ENCODE results near the gene RAB27A. TPM values are rescaled to one million over a fixed set of nuclear protein-coding genes. Genes with fewer than 3 reads are reported as not detected.

Gene RAB27A
- total and polyA plus RNA-seq, 9 of the 15 experiments (the other 6 are each of a cell fraction or from before 2014, with no cell fraction given) = 31.5 to 171 (median 80.4) TPM

DNA sequence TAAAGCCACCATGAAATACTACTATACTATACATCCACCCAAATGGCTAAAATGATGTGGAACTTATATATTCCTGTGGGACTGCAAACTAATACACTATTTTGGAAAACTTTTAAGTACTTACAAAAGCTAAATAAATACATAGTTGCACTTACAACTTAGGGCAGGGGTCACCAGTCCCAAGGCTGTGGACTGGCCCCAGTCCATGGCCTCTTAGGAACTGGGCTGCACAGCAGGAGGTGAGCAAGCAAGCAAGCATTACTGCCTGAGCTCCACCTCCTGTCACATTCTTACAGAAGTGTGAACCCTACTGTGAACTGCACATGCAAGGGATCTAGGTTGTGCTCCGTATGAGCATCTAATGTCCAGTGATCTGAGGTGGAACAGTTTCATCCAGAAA, 47.5 kb upstream of the RAB27A start (continued):
- no peak for TF ChIP-seq TBL1XR1 (IDR thresholded peaks at IDR 0.05; ENCODE audit: low read length in 2 of 2)
- TF ChIP-seq, protein P1, sequence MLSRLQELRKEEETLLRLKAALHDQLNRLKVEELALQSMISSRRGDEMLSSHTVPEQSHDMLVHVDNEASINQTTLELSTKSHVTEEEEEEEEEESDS (CRISPR knock-in tag; IDR thresholded peaks at IDR 0.05) = no peak
- no peak for TF ChIP-seq CAMTA2 (CRISPR knock-in tag; conservative IDR thresholded peaks at IDR 0.05)

DNA sequence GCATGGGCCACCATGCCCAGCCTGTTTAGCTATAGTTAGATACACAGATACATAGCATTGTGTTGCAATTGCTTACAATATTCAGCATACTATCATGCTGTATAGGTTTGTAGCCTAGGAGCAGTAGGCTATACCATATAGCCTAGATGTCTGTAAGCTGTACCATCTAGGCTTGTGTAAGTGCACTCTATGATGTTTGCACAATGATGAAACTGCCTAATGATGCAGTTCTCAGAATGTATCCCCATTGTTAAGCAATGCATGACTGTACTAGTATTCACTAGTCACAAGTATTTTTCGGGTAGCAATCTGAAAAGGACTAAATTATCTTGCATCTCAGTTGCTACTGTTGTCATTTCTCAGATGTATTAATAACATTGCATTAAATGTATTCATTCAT, 45.4 kb upstream of the RAB27A start:
- H3K9ac ChIP-seq (ENCODE audit: insufficient read depth in 1 of 2, low read depth in 2 of 2, low read length in 2 of 2) = no peak overlapping the region
- H4K20me1 ChIP-seq (replicated peaks; ENCODE audit: control insufficient read depth, insufficient read depth, low read length) = no peaks in the 10 kb centered on the region
- no peak for FAIRE-seq
- no TSS peak for BruUV-seq (replicated peaks)
- no peaks in the 10 kb centered on the region for H3K9me1 ChIP-seq (ENCODE audit: control insufficient read depth, insufficient read depth, low read length)
- ChIA-PET POLR2A (no interaction called here), CTCF (ENCODE audit: low intra/inter-chr PET ratio) (no interaction called here)
- peaks cover 39% of the 10 kb centered on the region for H3K36me3 ChIP-seq (ENCODE audit: control insufficient read depth, insufficient read depth, low read length)
- H3K4me3 ChIP-seq = no peak overlapping the region
- no peak for DNase-seq (ENCODE audit: extremely low read depth in 1 of 4, low spot score in 3 of 4)
- ATAC-seq = no peak
- no peak overlapping the region for H3K27ac ChIP-seq (ENCODE audit: extremely low read depth, low read depth, low read length)
- in situ Hi-C loops (cut with MboI) (no loop called here), intact Hi-C loops (cut with micrococcal nuclease) (no loop called here)
- H2AFZ ChIP-seq (ENCODE audit: low read depth, low read length) = no peak overlapping the region
- no peak overlapping the region for H3K4me2 ChIP-seq (ENCODE audit: insufficient read depth, low read length)
- no peaks in the 10 kb centered on the region for H3K9me3 ChIP-seq (replicated peaks; ENCODE audit: control insufficient read depth, insufficient read depth, low read depth, low read length)
- H3K27me3 ChIP-seq (ENCODE audit: control insufficient read depth in 2 of 2, insufficient read depth in 2 of 2, low read length in 2 of 2) = no peaks in the 10 kb centered on the region
- 82% methylated on average over 1 of the region's 1 CpG for WGBS (ENCODE audit: insufficient coverage, low coverage, missing lambda C conversion rate)
- no peaks in the 10 kb centered on the region for H3K79me2 ChIP-seq (ENCODE audit: control insufficient read depth, insufficient read depth, low read length)
- H3K4me1 ChIP-seq (replicated peaks in 1 of 2; ENCODE audit: control insufficient read depth in 2 of 2, insufficient read depth in 2 of 2, low read length in 2 of 2) = no peaks in the 10 kb centered on the region
- TF ChIP-seq U2AF2 (optimal IDR thresholded peaks at IDR 0.05; ENCODE audit: low read depth, low read length) (no peak), RUNX1 (IDR thresholded peaks at IDR 0.05; ENCODE audit: low read depth) (no peak), CEBPB (tag; IDR thresholded peaks at IDR 0.05) (0 out of 2 replicates have a peak, but pooled peaks have one; percentile 24), ZNF444 (CRISPR knock-in tag; IDR thresholded peaks at IDR 0.05) (no peak), CEBPG (CRISPR knock-in tag; IDR thresholded peaks at IDR 0.05) (no peak), CEBPG (tag; conservative IDR thresholded peaks at IDR 0.05 in 1 of 2, IDR thresholded peaks at IDR 0.05 in 1 of 2) (peak in 1 of 2 experiments; percentile 39; a peak in 1 of 4 replicates)
- TF ChIP-seq, protein P2, sequence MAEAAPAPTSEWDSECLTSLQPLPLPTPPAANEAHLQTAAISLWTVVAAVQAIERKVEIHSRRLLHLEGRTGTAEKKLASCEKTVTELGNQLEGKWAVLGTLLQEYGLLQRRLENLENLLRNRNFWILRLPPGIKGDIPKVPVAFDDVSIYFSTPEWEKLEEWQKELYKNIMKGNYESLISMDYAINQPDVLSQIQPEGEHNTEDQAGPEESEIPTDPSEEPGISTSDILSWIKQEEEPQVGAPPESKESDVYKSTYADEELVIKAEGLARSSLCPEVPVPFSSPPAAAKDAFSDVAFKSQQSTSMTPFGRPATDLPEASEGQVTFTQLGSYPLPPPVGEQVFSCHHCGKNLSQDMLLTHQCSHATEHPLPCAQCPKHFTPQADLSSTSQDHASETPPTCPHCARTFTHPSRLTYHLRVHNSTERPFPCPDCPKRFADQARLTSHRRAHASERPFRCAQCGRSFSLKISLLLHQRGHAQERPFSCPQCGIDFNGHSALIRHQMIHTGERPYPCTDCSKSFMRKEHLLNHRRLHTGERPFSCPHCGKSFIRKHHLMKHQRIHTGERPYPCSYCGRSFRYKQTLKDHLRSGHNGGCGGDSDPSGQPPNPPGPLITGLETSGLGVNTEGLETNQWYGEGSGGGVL (CRISPR knock-in tag; IDR thresholded peaks at IDR 0.05) = no peak
- TF ChIP-seq, protein P3, sequence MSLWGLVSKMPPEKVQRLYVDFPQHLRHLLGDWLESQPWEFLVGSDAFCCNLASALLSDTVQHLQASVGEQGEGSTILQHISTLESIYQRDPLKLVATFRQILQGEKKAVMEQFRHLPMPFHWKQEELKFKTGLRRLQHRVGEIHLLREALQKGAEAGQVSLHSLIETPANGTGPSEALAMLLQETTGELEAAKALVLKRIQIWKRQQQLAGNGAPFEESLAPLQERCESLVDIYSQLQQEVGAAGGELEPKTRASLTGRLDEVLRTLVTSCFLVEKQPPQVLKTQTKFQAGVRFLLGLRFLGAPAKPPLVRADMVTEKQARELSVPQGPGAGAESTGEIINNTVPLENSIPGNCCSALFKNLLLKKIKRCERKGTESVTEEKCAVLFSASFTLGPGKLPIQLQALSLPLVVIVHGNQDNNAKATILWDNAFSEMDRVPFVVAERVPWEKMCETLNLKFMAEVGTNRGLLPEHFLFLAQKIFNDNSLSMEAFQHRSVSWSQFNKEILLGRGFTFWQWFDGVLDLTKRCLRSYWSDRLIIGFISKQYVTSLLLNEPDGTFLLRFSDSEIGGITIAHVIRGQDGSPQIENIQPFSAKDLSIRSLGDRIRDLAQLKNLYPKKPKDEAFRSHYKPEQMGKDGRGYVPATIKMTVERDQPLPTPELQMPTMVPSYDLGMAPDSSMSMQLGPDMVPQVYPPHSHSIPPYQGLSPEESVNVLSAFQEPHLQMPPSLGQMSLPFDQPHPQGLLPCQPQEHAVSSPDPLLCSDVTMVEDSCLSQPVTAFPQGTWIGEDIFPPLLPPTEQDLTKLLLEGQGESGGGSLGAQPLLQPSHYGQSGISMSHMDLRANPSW (CRISPR knock-in tag; IDR thresholded peaks at IDR 0.05) = no peak
